Urinary bladder (tissue), 4 donors: ENCODE measurements around the gene LONP2. TPM values are rescaled to one million over a fixed set of nuclear protein-coding genes. Genes with fewer than 3 reads are reported as not detected.

Experiments used
- DNase-seq: peaks from one replicate; pipeline ENCODE4 v3.0.0-alpha.2; 2015; ENCODE audit errors: extremely low spot score
- H3K27ac ChIP-seq: one replicate; pipeline ENCODE4 v1.5.1; 2013; ENCODE audit warnings: low read depth, mild to moderate bottlenecking, moderate library complexity
- H3K36me3 ChIP-seq: one replicate; pipeline ENCODE4 v1.6.1; 2013; ENCODE audit warnings: mild to moderate bottlenecking, moderate library complexity; ENCODE audit not compliant: insufficient read depth
- H3K4me1 ChIP-seq: one replicate; pipeline ENCODE4 v1.6.1; 2013; ENCODE audit warnings: mild to moderate bottlenecking, moderate library complexity; ENCODE audit not compliant: insufficient read depth
- H3K4me3 ChIP-seq: one replicate; pipeline ENCODE4 v1.5.1; 2013; ENCODE audit warnings: low read depth, low read length
- WGBS: extraction: QIAGEN DNeasy Blood & Tissue Kit; methylation state at CpG from one replicate; pipeline ENCODE4 v1.1.7; 2013; 5-methylcytosine and 5-hydroxymethylcytosine counted together
- polyA plus RNA-seq: library from polyadenylated mRNA; stranded (reverse); fragments of 200-250 nt; gene quantifications from one replicate; pipeline ENCODE4 v1.2.3, GENCODE V29; 2013
- total RNA-seq: library from RNA; depleted of rRNA; stranded (reverse); fragments of >200 nt; gene quantifications from one replicate; pipeline ENCODE4 v1.2.3, GENCODE V29; 2014
- donor health status: healthy with polysubstance abuse.
- donor health status: healthy.

The LONP2 gene
- total and polyA plus RNA-seq, 2 donors = 30.1 to 78.8 TPM

GRCh38 chr16:48252013-48252412, 7.9 kb downstream of the LONP2 start:
- no peak overlapping the region for H3K4me3 ChIP-seq
- 84% methylated on average over 5 of the region's 5 CpGs for WGBS
- DNase-seq = no peak
- no peak overlapping the region for H3K27ac ChIP-seq
- H3K4me1 ChIP-seq = peaks cover 2% of the 10 kb centered on the region
- peaks cover 1% of the 10 kb centered on the region for H3K36me3 ChIP-seq

- H3K4me3 ChIP-seq = no peak overlapping the region
- peaks cover 6% of the 10 kb centered on the region for H3K36me3 ChIP-seq
- H3K4me1 ChIP-seq = no peaks in the 10 kb centered on the region
- no peak overlapping the region for H3K27ac ChIP-seq
- DNase-seq = no peak
- 91% methylated on average over 7 of the region's 7 CpGs for WGBS
These were observed 12.6 kb downstream of the LONP2 start for GRCh38 chr16:48256579-48257177.

GRCh38 chr16:48261569-48261968, 17.5 kb downstream of the LONP2 start:
- DNase-seq = no peak
- H3K36me3 ChIP-seq = peaks cover 5% of the 10 kb centered on the region
- H3K27ac ChIP-seq = no peak overlapping the region
- 91% methylated on average over 1 of the region's 1 CpG for WGBS
- no peaks in the 10 kb centered on the region for H3K4me1 ChIP-seq
- H3K4me3 ChIP-seq = no peak overlapping the region

GRCh38 chr16:48262631-48263030, 18.5 kb downstream of the LONP2 start:
- no peak for DNase-seq
- Histone ChIP-seq H3K36me3 (peaks cover 5% of the 10 kb centered on the region), H3K27ac (no peak overlapping the region), H3K4me3 (no peak overlapping the region), H3K4me1 (no peaks in the 10 kb centered on the region)
- 96% methylated on average over 2 of the region's 2 CpGs for WGBS

- no peak for DNase-seq
- H3K4me3 ChIP-seq = no peak overlapping the region
- H3K36me3 ChIP-seq = peaks cover 3% of the 10 kb centered on the region
- no peaks in the 10 kb centered on the region for H3K4me1 ChIP-seq
- H3K27ac ChIP-seq = no peak overlapping the region
These were observed 24.9 kb downstream of the LONP2 start for GRCh38 chr16:48269011-48269410.

GRCh38 chr16:48271728-48272127, 27.6 kb downstream of the LONP2 start:
- no peak for DNase-seq
- no peak overlapping the region for H3K27ac ChIP-seq
- 58% methylated on average over 5 of the region's 5 CpGs for WGBS

GRCh38 chr16:48272837-48273421, 28.8 kb downstream of the LONP2 start:
- no peak for DNase-seq
- WGBS = 80% methylated on average over 8 of the region's 8 CpGs
- Histone ChIP-seq H3K4me1 (no peaks in the 10 kb centered on the region), H3K4me3 (no peak overlapping the region), H3K27ac (no peak overlapping the region), H3K36me3 (peaks cover 6% of the 10 kb centered on the region)

More at GRCh38 chr16:48271728-48272127, 27.6 kb downstream of the LONP2 start:
- Histone ChIP-seq H3K4me3 (no peak overlapping the region), H3K4me1 (no peaks in the 10 kb centered on the region), H3K36me3 (peaks cover 6% of the 10 kb centered on the region)

GRCh38 chr16:48274476-48274875, 30.4 kb downstream of the LONP2 start:
- no peak for DNase-seq
- peaks cover 6% of the 10 kb centered on the region for H3K36me3 ChIP-seq
- H3K4me3 ChIP-seq = no peak overlapping the region
- no peak overlapping the region for H3K27ac ChIP-seq
- H3K4me1 ChIP-seq = no peaks in the 10 kb centered on the region
- 95% methylated on average over 1 of the region's 1 CpG for WGBS

GRCh38 chr16:48276102-48276501, 32.0 kb downstream of the LONP2 start:
- H3K27ac ChIP-seq = no peak overlapping the region
- 62% methylated on average over 4 of the region's 4 CpGs for WGBS
- H3K36me3 ChIP-seq = peaks cover 2% of the 10 kb centered on the region
- H3K4me3 ChIP-seq = no peak overlapping the region
- H3K4me1 ChIP-seq = no peaks in the 10 kb centered on the region
- no peak for DNase-seq

GRCh38 chr16:48277158-48277557, 33.1 kb downstream of the LONP2 start:
- WGBS = 92% methylated on average over 5 of the region's 5 CpGs
- Histone ChIP-seq H3K4me1 (no peaks in the 10 kb centered on the region), H3K27ac (no peak overlapping the region), H3K36me3 (peaks cover 2% of the 10 kb centered on the region), H3K4me3 (no peak overlapping the region)
- no peak for DNase-seq

- H3K4me1 ChIP-seq = no peaks in the 10 kb centered on the region
- H3K27ac ChIP-seq = no peak overlapping the region
- DNase-seq = no peak
- H3K36me3 ChIP-seq = peaks cover 2% of the 10 kb centered on the region
- H3K4me3 ChIP-seq = no peak overlapping the region
- 86% methylated on average over 2 of the region's 2 CpGs for WGBS
These were observed 35.1 kb downstream of the LONP2 start for GRCh38 chr16:48279199-48279598.

GRCh38 chr16:48280546-48280945, 36.4 kb downstream of the LONP2 start:
- 93% methylated on average over 2 of the region's 2 CpGs for WGBS
- Histone ChIP-seq H3K4me3 (no peak overlapping the region), H3K4me1 (no peaks in the 10 kb centered on the region), H3K36me3 (no peaks in the 10 kb centered on the region), H3K27ac (no peak overlapping the region)
- no peak for DNase-seq

GRCh38 chr16:48282636-48283263, 38.6 kb downstream of the LONP2 start:
- Histone ChIP-seq H3K36me3 (peaks cover 2% of the 10 kb centered on the region), H3K27ac (no peak overlapping the region), H3K4me1 (no peaks in the 10 kb centered on the region), H3K4me3 (no peak overlapping the region)
- DNase-seq = no peak
- WGBS = 61% methylated on average over 2 of the region's 2 CpGs

- Histone ChIP-seq H3K4me1 (no peaks in the 10 kb centered on the region), H3K27ac (no peak overlapping the region), H3K36me3 (peaks cover 2% of the 10 kb centered on the region), H3K4me3 (no peak overlapping the region)
- 89% methylated on average over 4 of the region's 4 CpGs for WGBS
- DNase-seq = no peak
These were observed 40.8 kb downstream of the LONP2 start for GRCh38 chr16:48284772-48285409.
